ENCODE measurements around the gene LIPC.

DNA sequence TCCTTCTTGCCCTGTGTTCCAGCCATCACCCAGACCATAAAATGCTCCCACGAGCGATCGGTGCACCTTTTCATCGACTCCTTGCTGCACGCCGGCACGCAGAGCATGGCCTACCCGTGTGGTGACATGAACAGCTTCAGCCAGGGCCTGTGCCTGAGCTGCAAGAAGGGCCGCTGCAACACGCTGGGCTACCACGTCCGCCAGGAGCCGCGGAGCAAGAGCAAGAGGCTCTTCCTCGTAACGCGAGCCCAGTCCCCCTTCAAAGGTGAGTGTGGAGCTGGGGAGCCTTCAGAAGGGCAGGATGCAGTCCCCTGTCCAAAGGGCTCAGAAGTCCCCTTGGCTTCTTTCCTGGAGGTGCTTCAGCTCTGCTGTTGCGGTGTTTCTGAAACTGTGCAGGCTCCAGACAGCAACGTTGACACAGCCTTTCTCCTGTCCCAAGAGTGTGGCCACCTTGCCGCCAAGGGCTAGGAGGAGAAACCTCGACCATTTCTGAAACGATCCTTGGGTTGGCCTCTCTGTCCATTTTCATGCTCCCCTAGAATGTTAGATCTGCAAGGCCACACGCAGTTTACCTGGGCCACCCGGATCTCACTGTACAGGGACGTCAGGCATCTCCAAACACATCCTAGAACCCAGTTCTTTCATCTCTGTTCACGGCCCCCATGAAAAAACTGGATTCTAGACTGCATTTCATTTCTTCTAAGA is 116.7 kb downstream of the LIPC start:
- TF ChIP-seq CTCF (conservative IDR thresholded peaks at IDR 0.05; ENCODE audit: low read depth, low read length) (no peak), EZH2 (IDR thresholded peaks at IDR 0.05; ENCODE audit: borderline replicate concordance, low read depth, low read length, poor library complexity, severe bottlenecking) (no peak)

All from A673 (cell line).